Activated CD8-positive, alpha-beta memory T cell treated with anti-CD3 and anti-CD28 coated beads for 48 hours (primary cell): ENCODE measurements around the gene ELMO3.

Source experiments
- DNase-seq, 3 experiments: peaks; one replicate each; pipeline ENCODE4 v3.0.0-alpha.2; 2020; ENCODE audit warnings: low read depth in 2 of 3, low spot score in 2 of 3

ELMO3 gene

DNA sequence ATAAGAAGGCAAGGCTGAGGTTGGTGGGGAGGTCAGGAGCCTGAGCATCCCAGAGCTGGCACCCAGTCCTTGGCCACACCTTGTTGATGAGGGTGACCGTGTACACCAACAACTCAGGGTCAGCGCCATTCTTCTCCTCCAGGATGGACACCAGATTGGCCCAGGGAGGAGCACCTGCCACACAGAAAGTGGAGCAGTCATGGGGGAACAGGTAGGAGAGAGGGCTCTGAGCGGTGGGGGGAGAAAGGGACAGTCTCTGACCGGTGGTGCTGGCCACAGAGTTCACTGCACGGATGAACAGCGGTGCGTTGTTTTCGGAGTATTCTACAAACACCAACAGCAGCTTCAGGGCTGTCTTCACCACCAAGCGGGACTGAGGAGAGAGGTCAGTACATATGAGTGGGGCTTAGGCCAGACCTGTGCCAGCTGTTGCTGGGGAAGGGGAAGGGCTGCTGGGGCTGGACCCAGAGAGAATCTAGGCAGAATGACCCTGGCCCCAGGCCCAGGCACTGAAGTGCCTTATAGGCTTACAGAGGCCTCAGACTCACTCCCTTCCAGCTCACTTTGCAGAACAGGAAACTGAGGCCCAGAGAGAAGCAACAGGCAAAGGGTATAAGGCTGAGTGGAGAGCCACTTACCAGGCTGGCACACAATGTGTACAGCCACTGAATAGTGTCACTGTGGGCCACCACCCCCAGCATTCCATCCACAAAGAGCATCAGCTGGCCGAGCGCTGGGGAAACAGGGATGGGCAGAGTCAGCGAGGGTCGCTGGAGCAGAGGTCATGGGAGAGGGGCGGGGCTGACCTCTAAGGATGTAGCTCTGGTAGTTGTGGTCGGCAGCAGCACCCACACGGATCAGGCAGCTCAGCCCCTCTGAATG lies 38.7 kb downstream of the ELMO3 start:
- no peak for DNase-seq

DNA sequence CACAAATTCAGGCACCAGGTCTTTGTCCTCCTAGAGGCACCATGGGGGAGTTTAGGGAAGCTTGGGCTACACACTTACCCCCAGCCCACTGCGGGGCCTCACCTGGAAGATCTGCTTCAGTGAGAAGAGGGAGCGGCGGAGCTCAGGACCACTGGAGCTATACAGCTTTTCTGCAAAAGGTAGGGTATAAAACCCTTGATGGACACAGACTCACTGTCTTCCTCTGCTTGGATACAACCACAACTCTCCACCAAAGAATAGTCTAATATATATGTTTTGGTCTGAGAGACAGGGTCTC lies 39.3 kb downstream of the ELMO3 start:
- no peak for DNase-seq

DNA sequence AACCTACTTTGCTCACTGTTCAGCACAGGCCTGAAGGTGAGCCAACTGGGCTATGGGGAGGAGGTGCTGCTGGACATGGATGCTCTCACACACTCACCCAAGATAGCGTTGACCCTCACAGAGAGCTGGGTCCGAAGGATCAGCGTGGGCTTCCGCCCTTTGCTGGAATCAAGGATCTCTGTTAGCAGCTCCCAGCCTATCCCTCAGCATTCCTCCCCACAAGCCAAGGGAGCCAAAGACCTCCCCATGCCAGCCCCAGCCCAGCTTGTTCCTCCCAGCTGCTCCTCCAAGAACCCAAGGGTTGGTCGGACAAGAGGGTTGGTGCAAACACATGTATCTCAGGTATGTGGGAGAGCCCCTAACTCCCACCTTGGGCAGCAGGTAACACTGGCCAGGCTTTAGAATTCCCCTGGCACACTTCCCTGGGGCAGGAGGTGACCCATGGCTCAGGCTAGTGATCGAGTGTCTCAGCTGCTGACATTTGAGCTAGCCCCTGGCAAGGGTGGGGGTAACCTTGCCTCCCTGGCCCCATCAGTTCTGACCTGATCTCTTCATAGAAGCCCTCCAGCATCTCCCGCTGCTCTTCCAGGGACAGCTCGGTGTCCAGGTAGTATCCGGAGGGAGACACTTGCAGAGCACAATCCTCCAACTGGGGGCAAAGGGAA lies 40.0 kb downstream of the ELMO3 start:
- DNase-seq, result no peak

DNA sequence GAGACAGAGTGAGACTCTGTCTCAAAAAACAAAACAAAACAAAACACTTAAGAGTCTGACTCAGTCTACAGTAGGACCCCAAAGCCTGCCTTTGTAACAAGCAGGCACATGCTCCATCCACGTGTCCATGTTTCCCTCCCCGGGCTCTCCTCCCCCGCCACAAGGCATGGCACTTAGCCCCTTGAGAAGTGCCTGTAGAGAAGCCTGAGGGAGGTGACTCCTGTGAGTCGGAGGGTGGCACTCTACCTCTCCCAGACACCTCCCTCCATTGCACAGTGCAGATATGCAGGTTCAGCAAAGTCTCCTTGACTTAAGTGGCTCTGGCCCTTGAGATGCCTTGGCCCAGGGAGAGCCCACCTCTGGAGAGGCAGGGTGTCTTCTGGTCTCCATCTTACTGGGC lies 41.6 kb downstream of the ELMO3 start:
- no peak for DNase-seq

DNA sequence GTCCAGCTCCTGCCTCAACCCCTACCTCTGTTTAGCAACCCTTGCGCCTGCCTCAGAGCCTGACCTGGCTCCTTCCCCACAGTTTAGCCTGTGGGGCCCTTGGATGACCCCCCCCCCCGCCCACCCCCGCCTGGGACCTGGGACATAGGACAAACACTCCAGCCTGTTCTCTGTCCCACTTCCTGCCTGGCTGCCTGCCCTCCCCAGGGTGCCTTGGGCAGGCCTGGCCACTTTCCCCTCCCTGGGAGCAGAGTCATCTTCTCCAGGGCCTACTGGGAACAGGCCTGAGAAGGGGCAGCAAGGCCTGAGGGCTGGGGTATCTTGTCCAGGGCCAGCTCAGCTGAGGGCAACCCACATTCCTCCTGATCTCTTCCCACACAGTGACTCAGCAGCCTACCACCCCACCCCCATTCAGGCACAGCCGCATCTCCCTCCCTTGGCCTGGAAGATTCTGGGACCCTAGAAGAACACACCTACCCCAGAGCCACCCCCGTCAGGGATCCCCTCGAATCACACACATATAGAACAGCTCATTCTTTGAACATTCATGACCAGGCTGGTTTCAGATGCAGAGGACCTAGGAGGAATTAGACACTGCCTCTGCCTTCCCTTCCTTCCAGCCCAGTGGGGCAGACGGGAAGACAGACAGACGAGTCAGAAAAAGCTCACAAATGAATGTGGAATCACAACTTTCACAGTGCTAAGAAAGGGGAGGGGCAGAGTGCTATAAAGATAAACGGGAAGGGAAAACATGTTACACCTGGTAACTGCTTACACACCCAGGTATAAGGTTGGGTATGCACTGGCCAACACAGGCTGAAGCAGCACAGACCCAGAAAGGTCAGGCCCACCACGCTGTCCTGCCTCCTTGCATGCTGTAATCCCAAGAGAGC lies 42.3 kb downstream of the ELMO3 start:
- DNase-seq, result no peak

DNA sequence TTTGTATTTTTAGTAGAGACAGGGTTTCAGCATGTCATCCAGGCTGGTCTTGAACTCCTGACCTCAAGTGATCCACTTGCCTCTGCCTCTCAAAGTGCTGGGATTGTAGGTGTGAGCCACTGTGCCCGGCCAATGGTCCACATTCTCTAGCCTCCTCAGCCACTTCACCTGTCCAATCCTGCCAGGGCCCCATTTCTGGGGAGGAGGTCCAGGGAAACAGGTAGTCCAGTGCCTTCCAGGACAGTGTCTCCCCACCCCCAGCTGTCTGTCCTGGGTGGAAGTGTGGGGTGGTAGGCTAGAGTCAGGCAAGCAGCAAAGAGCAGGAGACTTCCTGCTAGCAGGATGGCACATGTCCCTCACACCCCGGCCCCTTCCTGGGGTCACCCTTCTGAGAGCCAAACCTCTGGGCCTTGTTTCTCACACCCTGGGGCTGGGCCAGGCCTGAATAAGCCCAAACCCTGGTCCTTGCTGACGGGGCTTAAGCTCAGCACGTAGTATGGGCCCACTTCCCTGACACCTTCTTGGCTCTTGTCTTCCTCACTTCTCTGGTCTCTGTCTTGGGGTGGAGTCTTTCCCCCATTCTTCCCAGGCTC lies 43.3 kb downstream of the ELMO3 start:
- no peak for DNase-seq

DNA sequence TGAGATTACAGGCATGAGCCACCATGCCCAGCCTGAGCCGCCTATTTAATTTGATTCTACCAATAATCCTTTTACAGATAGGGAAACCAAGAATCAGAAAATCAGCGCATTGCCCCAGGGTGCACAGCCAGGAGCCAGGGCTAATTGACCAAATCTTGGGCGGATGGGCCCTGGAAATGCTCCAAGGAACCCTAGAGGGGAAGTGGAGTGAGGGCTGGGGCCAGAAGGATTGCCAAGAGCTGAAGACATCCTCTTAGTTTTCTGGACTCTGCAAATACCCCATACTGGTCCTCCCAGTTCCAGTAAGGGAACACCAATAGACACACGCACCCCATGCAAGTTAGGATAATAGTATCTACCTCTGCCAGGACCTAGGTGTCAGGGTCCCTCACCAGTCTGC lies 44.5 kb downstream of the ELMO3 start:
- DNase-seq, result no peak

DNA sequence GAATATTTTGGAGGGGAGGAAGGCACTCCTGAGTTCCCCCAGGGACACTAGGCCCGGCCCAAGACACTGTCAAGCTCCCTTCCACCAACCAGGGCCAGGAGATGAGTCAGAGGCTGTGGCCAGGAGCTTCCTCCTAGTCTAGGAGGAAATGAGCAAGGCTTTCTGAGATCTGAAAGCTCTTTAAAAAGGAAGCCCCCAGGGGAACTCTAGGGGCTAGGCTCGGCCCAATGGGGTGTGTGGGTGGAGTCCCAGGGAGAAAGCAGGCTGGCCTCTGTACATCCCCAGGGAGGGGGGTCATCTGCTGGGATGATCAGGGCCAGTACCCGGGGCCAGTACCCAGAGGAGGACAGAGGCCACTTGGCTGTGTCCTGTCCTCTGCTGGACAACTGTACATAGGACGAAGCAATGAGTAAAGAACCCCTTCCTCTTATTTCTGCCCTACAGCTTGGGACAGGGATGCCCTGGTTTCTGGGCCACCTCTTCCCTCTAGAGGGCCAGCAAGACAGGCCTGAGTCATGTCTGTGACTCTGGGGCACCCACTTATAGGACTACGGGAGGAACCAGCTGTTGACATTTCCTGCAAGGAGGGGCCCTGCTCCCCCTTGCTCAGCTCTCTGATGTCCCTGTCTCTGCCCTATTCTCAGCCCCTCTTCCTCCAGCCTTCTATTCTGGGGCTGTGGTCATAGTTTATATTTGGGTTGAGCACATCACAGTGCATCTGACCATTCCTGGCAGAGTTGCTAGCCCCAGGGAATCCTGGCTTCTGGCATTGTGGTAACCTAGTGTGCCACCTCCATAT lies 45.7 kb downstream of the ELMO3 start:
- DNase-seq, result peak in 2 of 3 experiments; percentile 44 to 72

DNA sequence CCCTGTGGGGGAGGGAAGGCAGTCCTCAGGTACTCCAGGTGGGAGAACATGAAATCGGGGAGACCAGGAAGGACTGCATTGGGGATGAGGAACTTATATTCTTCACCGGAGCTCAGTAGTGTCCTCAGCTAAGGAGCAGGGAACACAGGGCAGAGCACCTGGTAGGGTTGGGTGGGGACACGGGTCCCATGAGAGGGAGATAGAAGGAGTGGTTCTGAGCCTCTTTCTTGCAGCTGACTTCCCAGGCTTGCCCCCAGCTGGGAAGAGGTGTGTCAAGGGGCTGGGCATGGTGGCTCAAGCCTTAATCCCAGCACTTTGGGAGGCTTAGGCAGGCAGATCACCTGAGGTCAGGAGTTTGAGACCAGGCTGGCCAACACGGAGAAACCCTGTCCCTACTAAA lies 46.3 kb downstream of the ELMO3 start:
- DNase-seq, result no peak

DNA sequence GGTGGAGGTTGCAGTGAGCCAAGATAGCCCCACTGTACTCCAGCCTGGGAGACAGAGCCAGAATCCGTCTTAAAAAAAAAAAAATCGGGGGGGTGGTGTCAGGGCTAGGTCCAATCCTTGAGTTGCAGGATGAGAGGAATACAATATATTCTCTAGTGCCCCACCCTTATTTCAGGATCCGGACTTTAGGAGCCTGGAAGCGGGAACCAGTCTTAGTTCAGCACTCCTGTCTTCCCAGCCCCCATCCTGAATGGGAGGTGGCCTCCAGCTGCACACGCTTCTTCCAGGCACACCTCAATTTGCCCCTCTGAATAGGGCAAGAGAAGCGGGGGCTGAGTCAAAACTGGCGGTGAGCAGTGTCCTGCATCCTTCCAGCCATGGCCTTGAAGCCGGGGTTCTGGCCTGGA lies 46.7 kb downstream of the ELMO3 start:
- DNase-seq, result no peak

DNA sequence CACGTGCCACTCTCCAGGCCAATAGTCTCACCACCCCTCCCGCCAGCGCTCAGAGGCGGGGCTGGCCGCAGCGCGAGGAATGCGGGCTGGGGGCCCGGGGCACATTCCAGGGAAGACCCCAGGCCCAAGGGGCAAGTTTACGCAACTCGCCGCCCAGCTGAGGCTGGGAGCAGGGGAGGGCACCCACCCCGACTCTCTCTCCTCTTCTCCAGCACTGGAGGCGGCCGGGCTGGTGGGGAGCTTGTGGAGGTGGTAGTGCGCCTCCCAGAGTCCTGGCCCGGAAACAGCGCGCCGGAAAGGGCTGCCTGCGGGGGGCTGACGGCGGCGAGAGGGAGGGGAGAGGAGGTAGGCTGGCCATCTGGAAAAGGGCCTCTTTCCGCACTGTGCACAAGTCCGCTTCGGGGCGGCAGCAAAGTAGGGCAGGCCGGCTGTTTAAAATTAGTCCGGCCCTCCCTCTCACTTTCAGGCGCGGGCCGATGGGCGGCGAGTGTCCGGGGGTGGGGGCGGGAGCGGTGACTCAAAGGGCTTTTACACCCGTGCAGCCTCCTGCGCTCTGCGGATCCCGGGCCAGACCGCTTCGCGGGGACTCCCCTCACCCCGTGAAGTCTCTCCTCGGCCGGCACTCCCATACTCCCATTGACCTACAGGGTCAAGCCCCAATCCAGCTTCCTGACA lies 47.3 kb downstream of the ELMO3 start:
- DNase-seq, result peak in 2 of 3 experiments; percentile 49 to 50

DNA sequence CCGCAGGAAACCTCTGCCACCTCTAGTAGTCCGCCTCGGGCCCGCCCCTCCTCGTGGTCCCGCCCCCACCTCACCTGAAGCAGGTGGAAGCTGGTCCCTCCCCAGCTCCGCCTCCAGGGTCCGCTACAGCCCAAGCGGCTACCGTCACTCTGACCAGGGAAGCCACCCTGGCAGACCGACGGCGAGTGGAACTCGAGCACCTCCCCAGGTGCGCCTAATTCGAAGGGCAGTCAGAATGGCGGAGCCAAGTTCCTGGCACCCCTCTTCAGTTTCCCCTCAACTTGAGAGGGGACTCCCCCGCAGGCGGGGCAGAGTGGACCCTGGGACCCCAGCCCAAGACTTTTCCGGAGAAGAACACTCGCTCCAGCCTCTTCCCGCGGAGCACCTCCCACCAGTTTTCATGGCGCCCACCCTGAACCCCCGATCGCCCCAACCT lies 47.8 kb downstream of the ELMO3 start:
- DNase-seq, result peak in 1 of 3 experiments; percentile 48

DNA sequence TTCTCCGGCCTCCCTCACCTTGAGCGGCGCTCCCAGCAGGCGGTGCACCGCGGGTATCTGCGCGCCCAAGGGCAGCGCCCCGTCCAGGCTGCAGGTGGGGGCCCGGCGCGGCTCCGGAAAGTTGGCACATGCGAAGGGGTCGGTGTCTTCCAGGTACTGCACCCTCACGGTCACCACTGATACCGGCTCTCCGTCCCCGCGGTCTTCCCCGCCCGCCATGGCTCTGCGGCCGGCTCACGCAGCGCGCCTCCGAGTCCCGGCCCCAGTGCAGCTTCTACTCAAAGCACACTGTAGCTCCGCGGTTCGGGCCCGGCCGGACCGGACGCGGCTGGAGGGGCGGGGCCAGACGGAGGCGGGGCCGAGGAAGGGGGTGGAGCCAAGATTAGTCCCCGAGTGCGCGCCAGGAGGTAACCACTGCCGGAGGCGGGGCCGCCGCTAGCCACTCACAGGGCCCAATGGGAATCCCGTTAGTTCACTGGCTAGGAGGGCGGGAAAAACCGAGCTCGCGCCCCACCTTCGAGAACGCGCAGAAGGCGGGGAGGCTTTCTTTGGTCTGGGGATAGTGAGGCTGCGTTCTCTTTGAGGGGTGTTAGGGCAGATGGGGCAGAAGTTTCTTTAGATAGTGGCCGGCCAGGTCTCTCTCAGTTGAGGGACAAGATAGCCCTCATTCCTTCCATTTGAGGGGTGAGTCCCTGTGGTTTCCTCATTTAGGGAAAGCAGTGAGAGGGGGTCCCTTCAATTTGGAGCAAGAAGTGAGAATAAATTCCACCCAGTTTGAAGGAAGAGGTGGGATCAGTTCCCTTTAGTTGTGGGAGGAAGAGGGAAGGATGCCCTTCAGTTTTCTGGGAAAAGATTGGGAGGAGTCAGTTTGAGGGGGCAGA lies 48.5 kb downstream of the ELMO3 start, which contains the start of gene FHOD1:
Gene FHOD1, minus strand, starts transcription at position 290 of the 881 bp plus-strand sequence. Its CDS starts 71 bp downstream, at position 219.
- peak; percentile 94 to 98 (median 97) for DNase-seq

DNA sequence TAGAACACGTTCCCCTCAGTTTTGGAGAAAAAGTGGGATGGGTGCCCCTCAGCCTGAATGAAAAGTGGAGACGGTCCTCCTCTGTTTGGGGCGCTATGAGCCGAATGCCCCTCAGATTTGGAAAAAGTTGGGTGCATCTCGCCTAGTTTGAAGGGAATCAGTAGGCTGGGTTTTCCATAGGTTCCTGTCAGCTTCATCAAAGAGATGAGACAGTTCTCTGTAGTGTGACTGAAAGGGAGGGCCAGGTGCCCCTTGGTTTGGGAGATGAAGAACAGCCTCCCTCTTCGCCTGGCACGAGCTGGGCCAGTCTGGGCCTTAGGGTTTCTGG lies 49.1 kb downstream of the ELMO3 start:
- DNase-seq, result no peak

DNA sequence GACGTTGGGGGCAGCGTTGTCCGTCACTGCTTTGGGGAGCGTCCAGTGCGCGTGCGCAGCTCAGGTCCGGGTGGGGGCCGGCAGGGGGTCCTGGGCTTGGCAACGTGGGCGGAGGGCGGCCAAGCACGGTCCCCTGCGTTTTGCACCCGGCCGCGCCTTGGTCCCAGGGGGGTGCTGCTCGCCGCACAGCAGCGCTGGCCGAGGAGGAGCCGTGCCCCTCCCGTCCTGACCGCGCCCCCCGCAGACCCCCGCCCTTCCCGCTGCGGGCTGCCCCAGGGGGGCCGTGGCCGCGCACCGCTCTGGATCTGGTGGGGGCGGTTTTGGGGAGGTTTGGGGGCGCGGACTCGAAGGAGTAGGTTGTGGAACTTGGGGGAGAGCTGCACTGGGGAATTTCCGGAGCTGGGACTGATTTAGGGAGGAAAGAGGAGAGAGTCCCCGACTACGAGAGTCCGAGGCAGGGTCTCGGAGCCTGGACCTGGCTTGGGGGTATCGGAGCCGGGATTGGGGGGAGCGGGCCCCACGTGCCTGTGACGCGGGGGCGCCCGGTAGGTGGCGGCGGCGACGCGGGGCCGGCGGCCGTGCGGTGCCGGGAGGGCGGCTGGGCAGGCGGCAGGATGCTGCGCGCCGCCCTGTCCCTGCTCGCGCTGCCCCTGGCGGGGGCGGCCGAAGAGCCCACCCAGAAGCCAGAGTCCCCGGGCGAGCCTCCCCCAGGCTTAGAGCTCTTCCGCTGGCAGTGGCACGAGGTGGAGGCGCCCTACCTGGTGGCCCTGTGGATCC lies 49.7 kb downstream of the ELMO3 start, which contains the start of gene SLC9A5:
Gene SLC9A5, plus strand, starts transcription at position 579 of the 777 bp plus-strand sequence. Its CDS starts 36 bp downstream, at position 615.
- DNase-seq, result peak in 1 of 3 experiments; percentile 11

DNA sequence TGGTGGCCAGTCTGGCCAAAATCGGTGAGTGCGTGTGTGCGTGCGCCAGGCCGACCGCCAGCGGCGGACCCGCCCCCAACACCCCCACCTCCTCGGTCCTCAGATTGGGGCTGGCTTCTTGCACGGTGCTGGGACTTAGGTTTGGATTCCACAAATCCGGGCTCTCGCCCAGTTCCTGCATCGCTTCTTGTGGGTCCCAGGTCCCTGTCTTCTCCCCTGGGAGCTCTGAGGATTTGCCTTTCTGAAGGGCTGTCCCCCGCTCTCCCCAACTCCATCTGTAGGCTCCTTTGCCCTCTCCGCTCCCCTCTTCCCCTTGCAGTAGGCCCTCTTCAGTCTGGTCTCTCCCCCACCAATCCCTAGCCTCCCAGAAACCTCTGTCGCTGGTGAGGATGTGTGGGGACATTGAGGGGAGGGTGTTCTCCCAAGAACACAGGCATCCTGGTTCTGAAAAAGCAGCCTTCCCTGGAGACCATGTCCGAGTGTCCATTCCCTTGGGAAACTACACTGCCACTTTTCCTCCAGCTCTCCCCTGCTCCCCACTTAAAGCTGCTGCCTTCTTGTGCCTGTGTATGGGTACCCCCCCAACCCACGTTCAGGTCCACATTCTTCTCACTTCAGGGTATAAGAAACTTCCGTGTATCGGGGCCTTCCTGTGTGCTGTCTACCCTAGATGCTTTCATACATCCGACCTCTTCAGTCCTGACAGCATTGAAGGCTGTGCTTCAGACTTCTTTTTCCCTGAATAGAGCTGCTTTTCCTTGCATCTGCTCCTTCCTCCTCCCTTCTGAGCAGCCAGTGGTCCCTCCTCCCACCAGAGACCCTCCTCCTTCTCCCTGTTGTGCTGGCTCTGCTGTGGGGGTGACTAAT lies 50.5 kb downstream of the ELMO3 start:
- no peak for DNase-seq

DNA sequence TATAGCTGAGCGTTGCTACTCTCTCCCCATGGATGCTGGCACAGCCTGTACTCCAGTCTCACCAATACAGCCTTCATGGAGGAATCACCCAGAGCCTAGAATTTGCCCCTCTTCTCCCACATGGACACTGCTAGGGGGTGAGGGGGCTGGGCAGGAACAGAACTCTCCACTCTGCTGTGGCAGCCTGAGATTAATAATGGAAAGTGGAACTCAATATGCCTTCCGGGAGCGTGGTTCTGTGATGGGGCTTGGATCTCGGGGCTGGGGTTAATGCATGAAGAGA lies 51.1 kb downstream of the ELMO3 start:
- no peak for DNase-seq
